SK-N-SH (cell line): Measurements from ENCODE around the gene C1QTNF9B. TPM values are rescaled to one million over a fixed set of nuclear protein-coding genes. Genes with fewer than 3 reads are reported as not detected.
A peak's percentile ranks its signal among the peaks of the same experiment; 100 is the strongest.

ENCODE experiments used
- CTCF ChIA-PET: fragments of 300-600, 350-600 bp; formaldehyde crosslinking; extraction: SDS; loops from one replicate; lab custom pipeline; 2021; lab: Yijun Ruan, JAX
- POLR2A ChIA-PET: fragments of 350-600 bp; sonication (Branson Sonifier 250); formaldehyde crosslinking; extraction: SDS; loops from one replicate; lab custom pipeline; 2020; ENCODE audit warnings: antibody characterized with exemption, inconsistent platforms; lab: Yijun Ruan, JAX
- DNase-seq: peaks from one replicate; pipeline ENCODE4 v3.0.0; 2012
- H2AFZ ChIP-seq: fragments of 200-600 bp; sonication (generic); 2 replicates; pipeline ENCODE4 v1.8.1; 2016; ENCODE audit warnings: antibody characterized with exemption, mild to moderate bottlenecking, low read depth
- H3F3A ChIP-seq: fragments of 200-600 bp; sonication (generic); replicated peaks from 2 replicates; pipeline ENCODE3; 2016; ENCODE audit warnings: antibody characterized with exemption, mild to moderate bottlenecking; ENCODE audit not compliant: insufficient read depth
- H3K27ac ChIP-seq, 2 experiments: fragments of 200-500 bp in 1 of 2; fragments of 200-600 bp in 1 of 2; sonication (Bioruptor generic) in 1 of 2; sonication (generic), shearing (Covaris generic) in 1 of 2; 2 replicates each; pipeline versions ENCODE4 v1.5.1 to v1.6.1; 2014 to 2016; ENCODE audit warnings: low read depth in 2 of 2, inconsistent platforms in 1 of 2, low read length in 1 of 2, mild to moderate bottlenecking in 1 of 2, mixed read lengths in 1 of 2
- H3K27me3 ChIP-seq: fragments of 200-600 bp; sonication (generic), shearing (Covaris generic); 2 replicates; pipeline ENCODE4 v1.6.1; 2016; ENCODE audit warnings: mixed run types; ENCODE audit not compliant: insufficient read depth
- H3K36me3 ChIP-seq, 2 experiments: fragments of 200-500 bp in 1 of 2; fragments of 200-600 bp in 1 of 2; sonication (Bioruptor generic) in 1 of 2; sonication (generic) in 1 of 2; replicated peaks in 1 of 2; 2 replicates each; pipeline versions ENCODE3 to v1.5.1; 2014 to 2016; ENCODE audit warnings: low read length in 1 of 2, mild to moderate bottlenecking in 1 of 2; ENCODE audit not compliant: insufficient read depth in 2 of 2, control insufficient read depth in 1 of 2
- H3K4me1 ChIP-seq, 2 experiments: fragments of 200-500 bp in 1 of 2; fragments of 200-600 bp in 1 of 2; sonication (Bioruptor generic) in 1 of 2; sonication (generic), shearing (Covaris generic) in 1 of 2; 2 replicates each; pipeline versions ENCODE4 v1.5.1 to v1.6.1; 2014 to 2016; ENCODE audit warnings: low read depth in 1 of 2, low read length in 1 of 2, mixed run types in 1 of 2; ENCODE audit not compliant: insufficient read depth in 2 of 2, control insufficient read depth in 1 of 2
- H3K4me2 ChIP-seq: fragments of 200-600 bp; sonication (generic), shearing (Covaris generic); 2 replicates; pipeline ENCODE4 v1.6.1; 2017; ENCODE audit warnings: mixed run types
- H3K4me3 ChIP-seq, 2 experiments: fragments of 200-500 bp in 1 of 2; fragments of 200-600 bp in 1 of 2; sonication (Bioruptor generic) in 1 of 2; sonication (generic), shearing (Covaris generic) in 1 of 2; 2 replicates each; pipeline versions ENCODE4 v1.5.1 to v1.8.1; 2014 to 2016; ENCODE audit warnings: low read depth in 2 of 2, inconsistent platforms in 1 of 2, low read length in 1 of 2, mild to moderate bottlenecking in 1 of 2, mixed read lengths in 1 of 2, moderate library complexity in 1 of 2
- H3K79me2 ChIP-seq: fragments of 200-600 bp; sonication (generic); 2 replicates; pipeline ENCODE4 v1.8.1; 2017; ENCODE audit warnings: mild to moderate bottlenecking; ENCODE audit not compliant: insufficient read depth
- H3K9ac ChIP-seq: fragments of 200-600 bp; sonication (generic); 2 replicates; pipeline ENCODE4 v1.6.1; 2017; ENCODE audit warnings: mixed run types
- H3K9me2 ChIP-seq: fragments of 200-600 bp; sonication (generic); 2 replicates; pipeline ENCODE4 v1.6.1; 2017; ENCODE audit warnings: mixed run types
- H3K9me3 ChIP-seq: fragments of 200-600 bp; sonication (generic); 2 replicates; pipeline ENCODE4 v1.6.1; 2017; ENCODE audit warnings: mixed run types, mild to moderate bottlenecking, moderate library complexity
- H4K20me1 ChIP-seq: fragments of 200-600 bp; sonication (generic); 2 replicates; pipeline ENCODE4 v1.6.1; 2017; ENCODE audit warnings: mild to moderate bottlenecking, mixed run types; ENCODE audit not compliant: insufficient read depth
- ELF1 ChIP-seq: IDR thresholded peaks from 2 replicates; pipeline ENCODE4 v1.4.0; 2012
- EP300 ChIP-seq, 2 experiments: IDR thresholded peaks; 2 replicates each; pipeline versions ENCODE4 v1.4.0 to v1.6.1; 2012; ENCODE audit warnings: borderline replicate concordance in 1 of 2, low read depth in 1 of 2, low read length in 1 of 2
- FOSL2 ChIP-seq: IDR thresholded peaks from 2 replicates; pipeline ENCODE4 v1.4.0; 2012; ENCODE audit warnings: low read depth, mild to moderate bottlenecking, moderate library complexity, borderline replicate concordance
- FOXM1 ChIP-seq: IDR thresholded peaks from 2 replicates; pipeline ENCODE4 v1.4.0; 2012; ENCODE audit warnings: low read depth, mild to moderate bottlenecking
- JUND ChIP-seq: IDR thresholded peaks from 2 replicates; pipeline ENCODE4 v1.4.0; 2012
- NFIC ChIP-seq: IDR thresholded peaks from 2 replicates; pipeline ENCODE4 v1.4.0; 2012; ENCODE audit warnings: borderline replicate concordance
- PBX3 ChIP-seq: IDR thresholded peaks from 2 replicates; pipeline ENCODE4; 2012
- POLR2AphosphoS5 ChIP-seq: IDR thresholded peaks from 2 replicates; pipeline ENCODE4 v1.6.1; 2012; ENCODE audit warnings: low read depth, low read length
- RCOR1 ChIP-seq: fragments of 150-350 bp; IDR thresholded peaks from 2 replicates; pipeline ENCODE4 v1.6.1; 2017; ENCODE audit warnings: antibody characterized with exemption, low read length
- RXRA ChIP-seq: IDR thresholded peaks from 2 replicates; pipeline ENCODE4 v1.4.0; 2012; ENCODE audit warnings: low read depth, mild to moderate bottlenecking, borderline replicate concordance
- SIN3A ChIP-seq: IDR thresholded peaks from 2 replicates; pipeline ENCODE4 v1.6.1; 2012; ENCODE audit warnings: low read depth, mild to moderate bottlenecking, low read length, moderate library complexity, borderline replicate concordance
- SMC3 ChIP-seq: IDR thresholded peaks from 2 replicates; pipeline ENCODE4 v1.6.1; 2012; ENCODE audit warnings: low read depth, low read length, improper control_type of control experiment
- TCF12 ChIP-seq: IDR thresholded peaks from 2 replicates; pipeline ENCODE4 v1.4.0; 2012
- TEAD4 ChIP-seq: IDR thresholded peaks from 2 replicates; pipeline ENCODE4 v1.4.0; 2012; ENCODE audit warnings: mild to moderate bottlenecking, borderline replicate concordance; ENCODE audit not compliant: insufficient read depth
- WGBS: methylation state at CpG from one replicate; pipeline ENCODE4 v1.1.6; 2017; ENCODE audit warnings: low lambda C conversion rate; 5-methylcytosine and 5-hydroxymethylcytosine counted together
- polyA plus RNA-seq, 3 experiments: library from polyadenylated mRNA; depleted of rRNA; stranded (reverse); fragments of >200 nt; gene quantifications; 2 replicates each; pipeline ENCODE4 v1.2.3, GENCODE V29; 2012

Gene C1QTNF9B
- polyA plus RNA-seq, 1 of the 3 experiments (the other 2 are of a cell fraction), result not detected

GRCh38 chr13:23934520-23934919 is 37.2 kb upstream of the C1QTNF9B start:
- no peaks in the 10 kb centered on the region for H3K79me2 ChIP-seq
- no peaks in the 10 kb centered on the region for H3K9me3 ChIP-seq
- H3K4me1 ChIP-seq, result peaks cover 0 to 5% of the 10 kb centered on the region in 2 experiments; a peak in 1 of 4 replicates
- H3F3A ChIP-seq, result peaks cover 4% of the 10 kb centered on the region
- no peaks in the 10 kb centered on the region for H3K36me3 ChIP-seq
- POLR2A ChIA-PET, result no interaction called here
- no peak overlapping the region for H3K4me3 ChIP-seq
- H3K9me2 ChIP-seq, result no peaks in the 10 kb centered on the region
- H4K20me1 ChIP-seq, result no peaks in the 10 kb centered on the region
- no peak overlapping the region for H3K27ac ChIP-seq
- DNase-seq, result no peak
- no peak overlapping the region for H3K4me2 ChIP-seq
- WGBS, result 89% methylated on average over 2 of the region's 2 CpGs
- no peaks in the 10 kb centered on the region for H3K27me3 ChIP-seq
- H2AFZ ChIP-seq, result no peak overlapping the region
- TF ChIP-seq RCOR1 (no peak), SIN3A (no peak), ELF1 (no peak)
- H3K9ac ChIP-seq, result no peak overlapping the region
- CTCF ChIA-PET, result interaction anchor here (1.0 kb wide), 1 partner anchor 294 kb away, joined by 3 read pairs; no protein-coding TSS in a partner anchor

GRCh38 chr13:23928985-23929384 is 31.7 kb upstream of the C1QTNF9B start:
- Histone ChIP-seq H3F3A (peaks cover 4% of the 10 kb centered on the region), H3K9me2 (no peaks in the 10 kb centered on the region), H3K4me2 (no peak overlapping the region), H3K79me2 (no peaks in the 10 kb centered on the region), H3K4me1 (peaks cover 0 to 14% of the 10 kb centered on the region in 2 experiments; a peak in 2 of 4 replicates), H3K9ac (no peak overlapping the region), H3K9me3 (no peaks in the 10 kb centered on the region), H3K36me3 (no peaks in the 10 kb centered on the region), H2AFZ (peak overlapping the region; percentile 60; the same call in 1 of the 2 replicates), H3K4me3 (no peak overlapping the region), H3K27ac (peak overlapping the region in 1 of 2 experiments; percentile 63; a peak in 1 of 4 replicates), H3K27me3 (no peaks in the 10 kb centered on the region), H4K20me1 (no peaks in the 10 kb centered on the region)
- POLR2A ChIA-PET, result no interaction called here
- peak; percentile 9 for DNase-seq
- CTCF ChIA-PET, result interaction anchor here (1.5 kb wide), 1 partner anchor 32 kb away, joined by 4 read pairs; no protein-coding TSS in a partner anchor
- WGBS, result 48% methylated on average over 2 of the region's 2 CpGs
- TF ChIP-seq RXRA (peak; percentile 87; the same call in 1 of the 2 replicates), FOXM1 (no peak), JUND (peak; percentile 92), NFIC (no peak), TCF12 (peak; percentile 79), PBX3 (peak; percentile 85), SMC3 (no peak), EP300 (IDR thresholded peaks at IDR 0.05; ENCODE audit: borderline replicate concordance in 1 of 2, low read depth in 1 of 2, low read length in 1 of 2) (peak in 1 of 2 experiments; percentile 60; a peak in 1 of 4 replicates), TEAD4 (0 out of 2 replicates have a peak, but pooled peaks have one; percentile 24), FOSL2 (peak; percentile 91), RCOR1 (no peak), POLR2AphosphoS5 (peak; percentile 47; the same call in 1 of the 2 replicates)
